HFFc6 (cell line): ENCODE measurements around the gene GPR84. TPM values are rescaled to one million over a fixed set of nuclear protein-coding genes. Genes with fewer than 3 reads are reported as not detected.
A peak's percentile ranks its signal among the peaks of the same experiment; 100 is the strongest.
"Not testable (repeated sequence)": the region's sequence is repeated elsewhere in the genome, so short reads cannot be mapped to it uniquely, and the experiment has no call there.

Source experiments
- DNase-seq: peaks from one replicate; pipeline ENCODE4 v3.0.0-alpha.2; 2018
- H3K27ac Mint-ChIP-seq: 2 replicates; pipeline ENCODE4 v1.8.0; 2020; ENCODE audit warnings: mild to moderate bottlenecking, mixed read lengths
- H3K27me3 Mint-ChIP-seq: 2 replicates; pipeline ENCODE4 v1.8.0; 2021; ENCODE audit warnings: mild to moderate bottlenecking, moderate library complexity, mixed read lengths; ENCODE audit not compliant: insufficient read depth
- H3K36me3 Mint-ChIP-seq: 2 replicates; pipeline ENCODE4 v1.8.0; 2021; ENCODE audit warnings: low read depth, mixed read lengths
- H3K4me1 Mint-ChIP-seq: 2 replicates; pipeline ENCODE4 v1.8.0; 2020; ENCODE audit warnings: low read depth, mixed read lengths
- H3K4me3 Mint-ChIP-seq: 2 replicates; pipeline ENCODE4 v1.8.0; 2020; ENCODE audit warnings: mild to moderate bottlenecking, moderate library complexity, mixed read lengths
- H3K9me3 Mint-ChIP-seq: 2 replicates; pipeline ENCODE4 v1.8.0; 2020; ENCODE audit warnings: mild to moderate bottlenecking, mixed read lengths
- total RNA-seq, 6 experiments: library from RNA; stranded (reverse); fragmentation: NEBNext Ultra II Directional; extraction: Animal tissue kit (Norgen Biotek cat#: 25700); gene quantifications; 2 replicates in 1 of 6; 3 replicates in 5 of 6; pipeline ENCODE4 v1.2.3, GENCODE V29; 2021
- TF ChIP-seq, protein P1 (sequence below): fragments of 200-600 bp; sonication (generic); IDR thresholded peaks from 2 replicates; pipeline ENCODE4 v1.5.0; 2021; ENCODE audit warnings: antibody characterized with exemption, mild to moderate bottlenecking

GPR84 gene
- total RNA-seq, 6 experiments from 2014 or later, result not detected

DNA sequence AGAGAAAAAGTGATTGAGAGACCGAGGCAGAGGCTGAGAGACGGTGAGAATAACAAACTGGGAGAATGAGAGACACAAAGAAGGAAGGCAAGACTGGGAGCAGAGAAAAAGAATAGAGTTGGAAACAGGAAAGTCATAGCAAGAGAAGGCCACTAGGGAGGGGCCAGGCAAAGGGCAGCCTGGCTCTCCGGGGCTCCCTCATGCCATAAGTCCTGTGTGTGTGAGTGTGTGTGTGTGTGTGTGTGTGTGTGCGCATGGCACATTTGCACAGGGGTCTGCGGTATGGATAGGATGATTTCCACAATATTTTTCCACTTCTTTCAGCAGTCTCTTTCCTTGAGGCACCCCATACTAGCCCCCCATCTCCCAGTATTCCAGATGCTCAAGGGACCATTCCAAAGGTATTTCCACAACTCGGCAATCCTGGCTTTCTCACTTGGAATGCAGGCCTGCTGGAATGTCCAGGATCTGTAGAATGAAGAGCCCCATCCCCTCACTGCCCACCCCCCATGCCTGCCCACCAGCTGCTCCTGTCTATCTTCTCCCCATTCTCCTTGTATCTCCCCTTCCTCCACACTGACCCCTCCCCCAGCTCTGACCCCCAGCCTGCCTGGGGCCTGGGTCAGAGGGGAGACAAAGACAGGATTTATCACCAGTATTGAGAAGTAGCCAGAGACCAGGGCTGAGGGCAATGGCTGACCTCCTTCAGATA is 9.0 kb downstream of the GPR84 start:
- H3K27me3 Mint-ChIP-seq, result no peaks in the 10 kb centered on the region
- TF ChIP-seq, protein P1, sequence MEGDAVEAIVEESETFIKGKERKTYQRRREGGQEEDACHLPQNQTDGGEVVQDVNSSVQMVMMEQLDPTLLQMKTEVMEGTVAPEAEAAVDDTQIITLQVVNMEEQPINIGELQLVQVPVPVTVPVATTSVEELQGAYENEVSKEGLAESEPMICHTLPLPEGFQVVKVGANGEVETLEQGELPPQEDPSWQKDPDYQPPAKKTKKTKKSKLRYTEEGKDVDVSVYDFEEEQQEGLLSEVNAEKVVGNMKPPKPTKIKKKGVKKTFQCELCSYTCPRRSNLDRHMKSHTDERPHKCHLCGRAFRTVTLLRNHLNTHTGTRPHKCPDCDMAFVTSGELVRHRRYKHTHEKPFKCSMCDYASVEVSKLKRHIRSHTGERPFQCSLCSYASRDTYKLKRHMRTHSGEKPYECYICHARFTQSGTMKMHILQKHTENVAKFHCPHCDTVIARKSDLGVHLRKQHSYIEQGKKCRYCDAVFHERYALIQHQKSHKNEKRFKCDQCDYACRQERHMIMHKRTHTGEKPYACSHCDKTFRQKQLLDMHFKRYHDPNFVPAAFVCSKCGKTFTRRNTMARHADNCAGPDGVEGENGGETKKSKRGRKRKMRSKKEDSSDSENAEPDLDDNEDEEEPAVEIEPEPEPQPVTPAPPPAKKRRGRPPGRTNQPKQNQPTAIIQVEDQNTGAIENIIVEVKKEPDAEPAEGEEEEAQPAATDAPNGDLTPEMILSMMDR, result no peak
- H3K9me3 Mint-ChIP-seq, result no peaks in the 10 kb centered on the region
- DNase-seq, result no peak
- peaks cover 13% of the 10 kb centered on the region for H3K36me3 Mint-ChIP-seq
- H3K4me1 Mint-ChIP-seq, result peaks cover 41% of the 10 kb centered on the region
- no peak overlapping the region for H3K4me3 Mint-ChIP-seq
- no peak overlapping the region for H3K27ac Mint-ChIP-seq

DNA sequence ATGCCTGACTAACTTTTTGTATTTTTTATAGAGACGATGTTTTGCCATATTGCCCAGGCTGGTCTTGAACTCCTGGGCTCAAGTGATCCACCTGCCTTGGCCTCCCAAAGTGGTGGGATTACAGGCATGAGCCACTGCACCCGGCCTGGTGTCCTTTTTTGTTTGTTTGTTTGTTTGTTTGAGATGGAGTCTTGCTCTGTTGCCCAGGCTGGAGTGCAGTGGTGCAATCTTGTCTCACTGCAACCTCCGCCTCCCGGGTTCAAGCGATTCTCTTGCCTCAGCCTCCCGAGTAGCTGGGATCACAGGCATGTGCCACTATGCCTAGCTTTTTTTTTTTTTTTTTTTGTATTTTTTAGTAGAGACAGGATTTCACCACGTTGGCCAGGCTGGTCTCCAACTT is 10.0 kb downstream of the GPR84 start:
- H3K36me3 Mint-ChIP-seq, result peaks cover 21% of the 10 kb centered on the region
- H3K9me3 Mint-ChIP-seq, H3K27me3 Mint-ChIP-seq, DNase-seq, H3K27ac Mint-ChIP-seq, H3K4me3 Mint-ChIP-seq: not testable (repeated sequence)
- peaks cover 43% of the 10 kb centered on the region for H3K4me1 Mint-ChIP-seq

DNA sequence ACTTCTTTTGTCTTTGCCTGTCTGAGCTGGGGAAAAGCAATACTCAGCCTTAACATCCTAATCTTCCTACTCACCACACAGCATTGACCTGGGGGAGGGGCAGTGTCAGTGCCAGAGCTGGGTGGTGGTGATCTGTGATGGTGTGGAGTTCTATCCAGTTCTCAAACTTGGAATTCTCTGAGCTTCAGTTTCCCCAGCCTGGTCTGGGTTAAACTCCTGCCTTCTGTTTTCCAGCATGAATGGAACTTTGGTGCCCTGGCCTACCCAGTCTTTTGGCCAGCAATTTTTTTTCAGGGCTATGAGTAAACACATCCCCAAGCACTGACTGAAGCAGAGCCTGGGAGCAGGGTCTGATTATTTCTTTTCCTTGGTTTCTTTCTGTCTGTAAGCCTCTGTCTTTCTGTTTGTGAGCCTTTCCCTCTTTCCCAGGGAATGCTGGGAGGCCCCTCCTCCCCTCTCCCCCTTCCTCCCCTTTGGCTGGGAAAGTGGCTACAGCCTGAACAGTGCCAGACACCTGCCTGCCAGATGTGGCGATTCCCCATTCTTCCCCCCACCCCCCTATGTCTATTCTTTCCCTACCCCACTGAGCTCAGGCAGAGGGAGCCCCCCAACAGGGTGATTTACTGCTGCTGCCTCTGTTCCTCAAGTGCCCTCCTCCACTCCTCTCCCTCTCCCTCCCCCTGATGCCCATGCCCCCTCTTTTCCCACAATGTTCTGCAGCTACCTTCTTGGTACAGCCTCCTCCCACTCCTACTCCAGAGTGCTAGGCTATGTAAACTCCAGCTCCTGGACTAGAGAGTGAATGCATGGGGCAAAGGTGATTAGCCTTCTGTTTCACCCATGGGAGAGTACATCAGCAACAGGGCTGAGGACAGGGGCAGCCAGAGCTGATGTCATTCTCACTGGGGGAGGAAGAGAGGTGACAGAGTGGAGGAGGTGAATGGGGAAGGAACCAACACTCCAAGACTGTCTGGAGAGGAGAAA is 11.1 kb downstream of the GPR84 start:
- Mint-ChIP-seq H3K4me1 (peaks cover 43% of the 10 kb centered on the region), H3K4me3 (peak overlapping the region; percentile 75; the same call in 1 of the 2 replicates), H3K27me3 (no peaks in the 10 kb centered on the region), H3K9me3 (no peaks in the 10 kb centered on the region), H3K36me3 (peaks cover 21% of the 10 kb centered on the region), H3K27ac (peak overlapping the region; percentile 96)
- DNase-seq, result peak; percentile 29
- TF ChIP-seq, protein P1, result no peak

DNA sequence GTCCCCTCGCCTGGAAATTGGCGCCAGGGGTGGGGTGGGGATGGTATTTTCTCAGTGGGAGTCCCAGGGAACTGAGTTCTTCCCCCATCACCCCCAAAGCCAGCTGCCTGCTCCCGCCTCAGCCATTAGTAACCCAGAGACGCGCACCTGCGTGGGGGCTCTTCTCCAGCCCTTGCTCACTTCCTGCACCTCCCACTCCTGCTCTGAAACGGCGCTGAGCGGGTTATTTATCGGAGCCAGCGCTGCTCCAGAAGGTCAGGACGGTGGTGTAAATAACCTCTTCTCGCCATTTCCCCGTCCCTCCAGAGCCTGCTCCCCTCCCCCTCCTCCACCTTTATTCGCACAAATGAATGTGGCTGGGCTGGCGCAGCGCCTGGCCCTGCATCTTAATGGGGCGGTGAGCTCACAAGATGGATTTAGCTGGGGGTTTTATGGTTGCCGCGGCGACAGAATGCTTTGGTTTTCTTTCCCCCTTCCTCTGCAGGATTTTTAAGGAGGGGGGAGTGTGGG is 12.2 kb downstream of the GPR84 start:
- H3K27ac Mint-ChIP-seq, result peak overlapping the region; percentile 96
- H3K4me1 Mint-ChIP-seq, result peaks cover 43% of the 10 kb centered on the region
- H3K27me3 Mint-ChIP-seq, result no peaks in the 10 kb centered on the region
- peak overlapping the region; percentile 75 for H3K4me3 Mint-ChIP-seq
- TF ChIP-seq, protein P1, result no peak
- peak; percentile 26 for DNase-seq
- no peaks in the 10 kb centered on the region for H3K9me3 Mint-ChIP-seq
- peaks cover 28% of the 10 kb centered on the region for H3K36me3 Mint-ChIP-seq

DNA sequence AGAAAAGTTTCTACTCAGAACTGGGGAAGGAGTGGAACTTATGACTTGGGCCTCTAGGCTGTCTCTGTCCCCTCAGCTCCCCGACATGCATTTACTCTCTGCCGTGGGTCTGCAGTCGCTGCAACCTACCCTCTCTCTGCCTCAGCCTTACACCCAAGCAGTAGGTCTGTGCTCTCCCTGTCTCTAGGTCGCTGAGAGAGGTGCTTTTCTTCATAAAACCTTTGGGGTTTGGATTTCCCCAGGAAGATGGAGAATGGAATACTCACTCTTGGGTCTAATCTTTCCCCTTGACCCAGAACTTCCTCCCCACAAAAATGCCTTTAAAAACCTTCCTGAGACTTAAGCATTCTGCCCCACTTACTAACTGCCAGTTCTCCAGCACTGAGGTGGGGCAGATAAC is 12.9 kb downstream of the GPR84 start:
- no peaks in the 10 kb centered on the region for H3K9me3 Mint-ChIP-seq

More for the DNA sequence above, 12.9 kb downstream of the GPR84 start:
- TF ChIP-seq, protein P1, result no peak
- DNase-seq, result no peak
- Mint-ChIP-seq H3K36me3 (peaks cover 32% of the 10 kb centered on the region), H3K27me3 (no peaks in the 10 kb centered on the region), H3K27ac (peak overlapping the region; percentile 96), H3K4me3 (no peak overlapping the region), H3K4me1 (peaks cover 43% of the 10 kb centered on the region)
